IMR-90 (cell line): Measurements from ENCODE around the gene FAF1.
"Not testable (repeated sequence)": the region's sequence is repeated elsewhere in the genome, so short reads cannot be mapped to it uniquely, and the experiment has no call there.

Experiments
- BHLHE40 ChIP-seq: fragments of 150-350 bp; IDR thresholded peaks from 2 replicates; pipeline ENCODE4 v1.6.1; 2016; ENCODE audit warnings: mild to moderate bottlenecking, low read depth, low read length
- FOS ChIP-seq: fragments of 150-350 bp; IDR thresholded peaks from 2 replicates; pipeline ENCODE4 v1.6.1; 2016; ENCODE audit warnings: low read depth, low read length
- MAFK ChIP-seq: IDR thresholded peaks from 2 replicates; pipeline ENCODE4 v1.6.1; 2012; ENCODE audit warnings: low read depth, low read length, improper control_type of control experiment
- MAZ ChIP-seq: IDR thresholded peaks from 2 replicates; pipeline ENCODE4 v1.6.1; 2012; ENCODE audit warnings: low read depth, mild to moderate bottlenecking, low read length, improper control_type of control experiment, moderate library complexity, borderline replicate concordance
- POLR2A ChIP-seq: IDR thresholded peaks from 2 replicates; pipeline ENCODE4 v1.6.1; 2012; ENCODE audit warnings: mild to moderate bottlenecking, low read depth, low read length
- RAD21 ChIP-seq: IDR thresholded peaks from 2 replicates; pipeline ENCODE4 v1.6.1; 2012; ENCODE audit warnings: low read length, improper control_type of control experiment
- RCOR1 ChIP-seq: IDR thresholded peaks from 2 replicates; pipeline ENCODE4 v1.6.1; 2012; ENCODE audit warnings: mild to moderate bottlenecking, low read length, improper control_type of control experiment; ENCODE audit not compliant: insufficient replicate concordance
- RFX5 ChIP-seq: IDR thresholded peaks from 2 replicates; pipeline ENCODE4 v1.8.0; 2012; ENCODE audit warnings: low read depth, mild to moderate bottlenecking, low read length, moderate library complexity
- TF ChIP-seq, protein P1 (sequence below): conservative IDR thresholded peaks from 2 replicates; pipeline ENCODE4 v1.5.1; 2012; ENCODE audit warnings: mild to moderate bottlenecking, low read depth, low read length, improper control_type of control experiment
- TF ChIP-seq, protein P2 (sequence below): fragments of 150-350 bp; IDR thresholded peaks from 2 replicates; pipeline ENCODE4 v1.6.1; 2017; ENCODE audit warnings: mild to moderate bottlenecking, antibody characterized with exemption, low read length, low read depth
- TF ChIP-seq, protein P3 (sequence below): fragments of 150-350 bp; IDR thresholded peaks from 2 replicates; pipeline ENCODE4 v1.6.1; 2016; ENCODE audit warnings: low read depth, mild to moderate bottlenecking, low read length, moderate library complexity, borderline replicate concordance

DNA sequence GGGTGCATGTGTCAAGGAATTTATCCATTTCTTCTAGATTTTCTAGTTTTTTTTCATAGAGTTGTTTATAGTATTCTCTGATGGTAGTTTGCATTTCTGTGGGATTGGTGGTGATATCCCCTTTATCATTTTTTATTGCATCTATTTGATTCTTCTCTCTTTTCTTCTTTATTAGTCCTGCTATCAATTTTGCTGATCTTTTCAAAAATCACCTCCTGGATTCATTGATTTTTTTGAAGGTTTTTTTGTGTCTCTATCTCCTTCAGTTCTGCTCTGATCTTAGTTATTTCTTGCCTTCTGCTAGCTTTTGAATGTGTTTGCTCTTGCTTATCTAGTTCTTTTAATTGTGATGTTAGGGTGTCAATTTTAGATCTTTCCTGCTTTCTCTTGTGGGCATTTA, 52.5 kb downstream of the FAF1 start:
- TF ChIP-seq POLR2A, BHLHE40, MAFK, RAD21, MAZ, RFX5, RCOR1, FOS: not testable (repeated sequence)
- TF ChIP-seq, protein P1, sequence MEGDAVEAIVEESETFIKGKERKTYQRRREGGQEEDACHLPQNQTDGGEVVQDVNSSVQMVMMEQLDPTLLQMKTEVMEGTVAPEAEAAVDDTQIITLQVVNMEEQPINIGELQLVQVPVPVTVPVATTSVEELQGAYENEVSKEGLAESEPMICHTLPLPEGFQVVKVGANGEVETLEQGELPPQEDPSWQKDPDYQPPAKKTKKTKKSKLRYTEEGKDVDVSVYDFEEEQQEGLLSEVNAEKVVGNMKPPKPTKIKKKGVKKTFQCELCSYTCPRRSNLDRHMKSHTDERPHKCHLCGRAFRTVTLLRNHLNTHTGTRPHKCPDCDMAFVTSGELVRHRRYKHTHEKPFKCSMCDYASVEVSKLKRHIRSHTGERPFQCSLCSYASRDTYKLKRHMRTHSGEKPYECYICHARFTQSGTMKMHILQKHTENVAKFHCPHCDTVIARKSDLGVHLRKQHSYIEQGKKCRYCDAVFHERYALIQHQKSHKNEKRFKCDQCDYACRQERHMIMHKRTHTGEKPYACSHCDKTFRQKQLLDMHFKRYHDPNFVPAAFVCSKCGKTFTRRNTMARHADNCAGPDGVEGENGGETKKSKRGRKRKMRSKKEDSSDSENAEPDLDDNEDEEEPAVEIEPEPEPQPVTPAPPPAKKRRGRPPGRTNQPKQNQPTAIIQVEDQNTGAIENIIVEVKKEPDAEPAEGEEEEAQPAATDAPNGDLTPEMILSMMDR, result not testable (repeated sequence)
- TF ChIP-seq, protein P2, sequence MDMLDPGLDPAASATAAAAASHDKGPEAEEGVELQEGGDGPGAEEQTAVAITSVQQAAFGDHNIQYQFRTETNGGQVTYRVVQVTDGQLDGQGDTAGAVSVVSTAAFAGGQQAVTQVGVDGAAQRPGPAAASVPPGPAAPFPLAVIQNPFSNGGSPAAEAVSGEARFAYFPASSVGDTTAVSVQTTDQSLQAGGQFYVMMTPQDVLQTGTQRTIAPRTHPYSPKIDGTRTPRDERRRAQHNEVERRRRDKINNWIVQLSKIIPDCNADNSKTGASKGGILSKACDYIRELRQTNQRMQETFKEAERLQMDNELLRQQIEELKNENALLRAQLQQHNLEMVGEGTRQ, result not testable (repeated sequence)
- TF ChIP-seq, protein P3, sequence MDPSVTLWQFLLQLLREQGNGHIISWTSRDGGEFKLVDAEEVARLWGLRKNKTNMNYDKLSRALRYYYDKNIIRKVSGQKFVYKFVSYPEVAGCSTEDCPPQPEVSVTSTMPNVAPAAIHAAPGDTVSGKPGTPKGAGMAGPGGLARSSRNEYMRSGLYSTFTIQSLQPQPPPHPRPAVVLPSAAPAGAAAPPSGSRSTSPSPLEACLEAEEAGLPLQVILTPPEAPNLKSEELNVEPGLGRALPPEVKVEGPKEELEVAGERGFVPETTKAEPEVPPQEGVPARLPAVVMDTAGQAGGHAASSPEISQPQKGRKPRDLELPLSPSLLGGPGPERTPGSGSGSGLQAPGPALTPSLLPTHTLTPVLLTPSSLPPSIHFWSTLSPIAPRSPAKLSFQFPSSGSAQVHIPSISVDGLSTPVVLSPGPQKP, result not testable (repeated sequence)
